ENCODE results near the gene LETM1. TPM values are rescaled to one million over a fixed set of nuclear protein-coding genes. Genes with fewer than 3 reads are reported as not detected.
A peak's percentile ranks its signal among the peaks of the same experiment; 100 is the strongest.

The LETM1 gene
- total RNA-seq, 1 donor from 2014 or later = 70.2 TPM

GRCh38 chr4:1779588-1780382 is 76.2 kb downstream of the LETM1 start:
- no peak for DNase-seq (ENCODE audit: low read depth in 2 of 2)

- no peak for DNase-seq (ENCODE audit: low read depth in 2 of 2)
These were observed 77.1 kb downstream of the LETM1 start for GRCh38 chr4:1778642-1779392.

DNA sequence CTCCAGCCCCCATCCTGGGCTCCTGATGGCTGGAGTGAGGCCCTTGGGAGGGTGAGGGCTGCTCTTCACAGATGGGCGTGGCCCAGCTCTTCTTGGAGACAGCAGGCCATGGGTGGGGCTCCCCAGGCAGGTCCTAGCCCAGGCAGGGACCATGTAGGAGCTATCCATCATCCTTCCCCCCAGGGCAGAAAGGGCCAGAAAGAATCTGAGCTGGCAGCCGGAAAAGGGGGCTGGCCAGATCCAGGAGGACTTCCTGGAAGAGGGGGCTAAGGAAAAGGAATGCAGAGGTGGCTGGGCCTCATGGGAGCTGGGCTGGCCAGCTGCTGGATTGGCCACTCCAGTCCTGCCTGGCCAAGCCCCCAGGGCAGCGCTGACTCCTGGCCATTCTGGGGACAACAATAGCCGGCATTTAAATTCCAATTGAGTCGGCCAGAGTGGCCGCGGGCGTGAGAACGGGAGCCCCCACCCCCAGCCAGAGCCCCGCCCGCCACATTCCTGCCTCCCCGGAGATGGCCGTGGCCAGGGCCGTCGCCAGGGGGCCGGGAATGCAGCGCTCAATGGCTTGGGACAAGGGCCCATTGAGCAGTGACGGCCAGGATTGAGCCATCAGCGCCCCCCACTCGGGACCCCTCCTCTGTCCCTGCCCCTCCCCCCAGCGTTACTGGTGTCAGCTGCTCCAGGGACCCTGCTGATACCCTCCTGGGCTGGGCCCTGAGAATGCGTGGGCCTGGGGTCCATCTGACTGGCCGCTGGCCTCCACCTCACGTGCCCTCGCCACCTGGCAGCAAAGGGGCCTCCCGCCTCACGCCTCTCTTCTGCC is 77.9 kb downstream of the LETM1 start:
- DNase-seq (ENCODE audit: low read depth in 2 of 2) = peak in 1 of 2 donors; percentile 64

- no peak for DNase-seq (ENCODE audit: low read depth in 2 of 2)
These were observed 79.3 kb downstream of the LETM1 start for GRCh38 chr4:1776521-1777161.

- no peak for DNase-seq (ENCODE audit: low read depth in 2 of 2)
These were observed 80.0 kb downstream of the LETM1 start for GRCh38 chr4:1775731-1776500.

DNA sequence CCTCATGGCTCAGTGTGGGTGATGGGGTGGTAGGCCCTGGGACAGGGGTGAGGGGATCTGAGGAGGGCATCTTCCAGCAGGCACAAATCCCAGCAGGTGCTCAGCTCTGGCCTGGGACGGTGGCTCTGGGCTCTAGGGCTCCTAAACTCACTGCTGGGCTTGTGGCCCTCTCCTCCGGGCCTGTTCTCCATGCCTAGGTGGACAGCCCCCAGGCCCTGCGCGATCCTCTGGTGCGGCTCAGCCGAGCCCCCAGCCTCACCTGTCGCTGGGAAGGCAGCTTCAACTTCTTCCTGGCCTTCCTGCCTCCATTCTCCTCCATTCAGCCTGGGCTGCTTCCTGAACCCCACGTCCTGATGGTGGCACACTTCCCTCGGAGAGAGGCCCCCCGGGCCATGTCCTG is 82.2 kb downstream of the LETM1 start:
- no peak for DNase-seq (ENCODE audit: low read depth in 2 of 2)

DNA sequence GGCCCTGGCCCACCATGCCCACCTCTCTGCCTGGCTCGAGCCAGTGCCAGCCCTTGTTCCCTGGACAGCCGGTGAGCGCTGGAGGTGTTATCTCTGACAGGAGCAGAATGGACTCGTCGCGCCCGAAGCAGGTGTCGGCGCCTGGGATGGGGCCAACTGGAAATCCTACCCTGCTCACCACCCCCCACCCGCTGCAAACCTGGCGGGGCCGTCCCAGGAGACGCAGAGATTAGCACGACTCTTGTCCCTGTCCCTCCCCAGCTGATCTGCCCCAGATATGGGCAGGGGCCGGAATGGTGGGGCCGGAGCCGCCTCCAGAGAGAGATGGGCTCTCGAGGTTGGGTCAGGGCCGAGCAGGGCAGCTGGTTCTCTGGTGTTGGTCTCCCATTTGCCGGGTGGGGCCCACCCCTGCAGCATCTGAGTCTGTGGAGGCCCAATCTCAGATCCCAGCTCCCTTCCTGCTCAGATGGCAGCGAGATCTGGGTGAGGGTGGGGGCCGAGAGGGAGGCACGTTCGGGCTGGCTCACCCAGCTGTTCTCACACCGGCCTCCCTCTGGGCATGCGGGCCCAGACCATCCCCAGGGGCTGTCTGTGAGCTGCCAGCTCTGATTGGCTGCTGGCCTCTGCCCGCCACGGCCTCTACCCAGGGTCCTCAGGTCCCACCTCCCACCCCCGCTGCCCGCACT is 83.0 kb downstream of the LETM1 start:
- DNase-seq (ENCODE audit: low read depth in 2 of 2) = no peak

DNA sequence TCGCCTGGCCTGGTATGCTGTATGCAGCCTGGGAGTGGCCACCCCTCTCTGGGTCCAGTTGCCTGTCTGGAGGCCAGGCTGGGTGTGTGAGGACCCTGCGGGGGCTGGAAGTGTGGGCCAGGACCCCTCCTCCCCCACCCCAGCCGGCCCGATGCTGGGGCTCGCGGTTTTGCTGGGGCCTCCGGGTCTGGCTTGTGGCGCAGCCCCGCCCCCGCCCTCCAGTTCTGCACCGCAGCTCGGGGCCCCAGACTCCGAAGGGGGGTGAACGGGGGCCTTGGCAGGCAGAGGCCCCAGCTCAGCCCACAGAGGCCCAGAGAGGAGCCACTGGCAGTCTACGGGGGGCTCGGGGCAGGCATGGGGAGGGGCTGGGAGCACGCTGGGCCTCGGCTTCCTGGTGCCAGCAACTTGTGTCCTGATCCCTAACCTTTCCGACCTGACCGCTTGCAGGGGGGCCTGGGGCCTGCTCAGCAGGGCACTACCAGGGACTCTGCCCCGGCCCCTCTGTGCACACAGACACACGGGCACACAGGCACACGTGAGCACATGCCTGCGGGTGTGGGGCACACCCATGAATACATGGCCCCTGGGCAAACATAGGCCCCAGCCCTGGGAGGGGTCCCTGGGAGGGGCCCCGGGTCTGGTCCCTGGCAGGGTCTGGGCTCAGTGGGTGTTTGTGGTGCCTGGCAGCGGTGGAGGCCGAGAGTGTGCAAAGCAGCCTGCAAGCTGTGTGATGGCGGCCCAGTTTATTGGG is 84.2 kb downstream of the LETM1 start:
- no peak for DNase-seq (ENCODE audit: low read depth in 2 of 2)

DNA sequence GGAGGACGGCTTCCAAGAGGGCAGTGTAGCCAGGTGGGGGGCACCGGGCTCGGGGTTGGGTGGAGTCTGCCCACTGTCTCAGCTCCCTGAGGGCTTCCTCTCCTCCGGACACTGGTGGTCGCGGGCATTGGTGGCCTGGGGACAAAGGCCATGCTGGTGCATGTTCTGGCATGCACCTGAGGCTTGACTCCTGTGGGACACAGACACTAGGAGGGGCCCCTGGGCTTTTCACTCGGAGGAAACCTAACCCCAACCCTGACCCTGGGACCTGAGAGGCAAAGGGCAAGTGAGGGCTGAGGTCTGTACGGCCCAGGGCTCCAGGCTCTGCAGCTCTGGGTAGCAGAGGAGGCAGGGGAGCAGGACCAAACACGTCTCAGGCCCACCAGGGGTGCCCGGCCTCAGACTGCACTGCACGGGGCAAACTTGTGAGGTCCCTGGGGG is 85.1 kb downstream of the LETM1 start:
- DNase-seq (ENCODE audit: low read depth in 2 of 2) = no peak

DNA sequence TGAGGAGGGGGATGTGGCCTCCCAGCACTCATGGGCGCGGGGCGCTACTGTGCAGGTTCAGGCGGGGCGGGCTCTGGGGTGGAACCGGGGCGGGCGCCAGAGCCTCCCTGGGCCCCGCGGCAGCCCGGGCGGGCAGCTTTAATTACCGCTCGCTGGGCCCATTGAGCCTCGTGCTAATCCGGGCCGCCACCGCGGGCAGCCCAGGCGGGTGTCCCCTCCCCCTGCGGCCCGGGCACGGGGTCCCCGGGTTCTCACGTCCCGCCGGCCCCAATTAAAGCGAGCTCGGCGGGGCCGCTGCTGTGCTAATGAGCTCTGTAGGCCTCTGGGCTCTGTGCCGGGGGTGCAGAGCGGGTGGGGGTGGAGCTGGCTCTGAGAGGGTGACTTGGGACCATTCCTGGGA is 85.7 kb downstream of the LETM1 start:
- DNase-seq (ENCODE audit: low read depth in 2 of 2) = no peak

- no peak for DNase-seq (ENCODE audit: low read depth in 2 of 2)
These were observed 86.3 kb downstream of the LETM1 start for GRCh38 chr4:1769692-1770091.

DNA sequence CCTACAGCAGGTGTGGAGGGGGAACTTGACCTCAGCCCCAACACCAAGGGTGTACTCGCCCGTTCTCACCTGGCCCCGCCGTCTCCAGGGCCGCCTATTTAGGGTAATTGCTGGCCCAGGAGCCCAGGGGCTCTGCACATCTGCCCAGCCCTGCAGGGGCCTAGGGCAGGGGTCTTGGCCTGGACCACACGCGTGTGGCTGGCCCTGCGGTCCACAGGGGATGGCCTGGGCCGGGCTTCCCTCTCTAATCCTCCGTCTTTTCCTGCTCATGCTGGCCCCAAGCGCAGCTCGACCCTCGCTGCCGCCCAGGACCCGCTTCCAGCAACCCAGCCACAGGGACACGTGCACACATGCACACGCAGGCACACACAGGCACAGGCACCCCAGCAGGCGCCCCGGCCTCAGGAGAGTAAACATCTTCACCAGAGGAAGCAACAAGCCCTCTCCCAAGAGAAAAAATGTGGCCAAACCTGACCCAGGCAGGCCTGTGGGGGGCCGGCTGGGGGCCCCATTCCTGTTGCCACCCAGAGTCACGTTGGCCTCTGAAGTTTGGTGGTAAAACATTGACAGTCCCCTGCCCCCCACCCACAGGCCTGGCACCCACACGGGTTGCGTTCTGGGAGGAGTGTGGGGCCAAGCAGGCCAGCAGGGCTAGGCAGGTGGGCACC is 87.5 kb downstream of the LETM1 start:
- no peak for DNase-seq (ENCODE audit: low read depth in 2 of 2)

DNA sequence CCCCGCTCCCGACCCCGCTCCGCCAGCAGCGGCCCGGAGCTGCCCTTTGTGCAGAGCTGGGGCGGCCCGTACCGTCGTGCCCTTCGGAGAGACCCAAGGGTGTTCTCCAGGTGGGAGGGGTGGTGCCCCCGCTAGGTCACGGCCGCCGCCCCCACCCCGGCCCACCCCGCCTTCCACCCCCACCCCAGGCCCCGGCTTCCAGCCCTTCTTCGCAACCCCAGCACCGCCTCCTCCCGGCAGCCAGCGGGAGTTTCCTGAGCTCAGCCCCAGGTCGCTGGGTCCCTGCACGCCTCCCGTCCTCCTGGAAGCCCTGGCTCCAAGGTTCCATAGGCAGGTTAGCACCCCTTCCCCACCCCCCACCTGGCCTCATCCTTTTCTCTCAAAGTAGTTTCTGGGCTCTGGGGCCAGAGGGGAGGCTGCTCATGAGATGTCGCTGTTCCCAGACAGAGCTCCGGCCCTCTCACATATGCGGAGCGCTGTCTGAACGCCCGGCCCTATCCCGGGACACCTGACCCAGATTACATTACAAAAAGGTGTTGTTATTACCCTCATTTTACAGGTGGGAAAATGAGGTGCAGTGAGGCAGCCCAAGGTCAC is 88.1 kb downstream of the LETM1 start:
- peak; percentile 46 to 65 for DNase-seq (ENCODE audit: low read depth in 2 of 2)

DNA sequence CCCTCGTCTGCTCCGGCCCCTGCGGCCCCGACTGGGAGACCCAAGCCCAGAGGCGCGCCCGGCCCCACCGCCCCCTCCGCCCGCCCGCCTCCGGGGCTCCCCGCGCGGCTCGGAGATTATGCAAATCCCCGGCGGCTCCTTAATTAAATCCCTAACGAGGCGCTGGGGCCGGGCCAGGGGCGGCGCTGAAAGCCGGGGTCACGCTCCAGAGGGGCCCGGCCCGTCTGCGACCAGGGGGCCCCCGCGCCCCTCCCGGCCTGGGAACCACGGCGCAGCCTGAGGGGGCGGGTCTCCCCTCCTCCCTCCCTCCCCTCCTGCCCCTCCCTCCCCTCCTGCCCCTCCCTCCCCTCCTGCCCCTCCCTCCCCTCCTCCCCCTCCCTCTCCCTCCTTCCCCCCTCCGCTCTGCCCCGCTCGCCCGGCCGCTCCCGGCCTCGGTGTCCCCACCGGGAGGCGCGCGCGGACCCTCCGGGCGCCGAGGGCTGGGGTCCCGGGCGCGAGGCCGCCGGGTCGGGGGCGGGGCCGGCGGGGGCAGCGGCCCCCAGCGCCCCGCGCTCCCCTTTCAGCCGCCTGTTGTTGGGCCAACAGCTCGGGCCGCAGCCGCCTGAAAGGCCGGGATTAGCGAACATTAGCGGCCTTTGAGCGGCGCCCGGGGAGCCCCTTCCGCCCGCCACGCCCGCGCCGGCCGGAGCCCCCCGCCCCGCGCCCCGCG is 88.7 kb downstream of the LETM1 start:
- peak in 1 of 2 donors; percentile 37 for DNase-seq (ENCODE audit: low read depth in 2 of 2)

GRCh38 chr4:1766106-1767060 is 89.6 kb downstream of the LETM1 start:
- no peak for DNase-seq (ENCODE audit: low read depth in 2 of 2)

DNA sequence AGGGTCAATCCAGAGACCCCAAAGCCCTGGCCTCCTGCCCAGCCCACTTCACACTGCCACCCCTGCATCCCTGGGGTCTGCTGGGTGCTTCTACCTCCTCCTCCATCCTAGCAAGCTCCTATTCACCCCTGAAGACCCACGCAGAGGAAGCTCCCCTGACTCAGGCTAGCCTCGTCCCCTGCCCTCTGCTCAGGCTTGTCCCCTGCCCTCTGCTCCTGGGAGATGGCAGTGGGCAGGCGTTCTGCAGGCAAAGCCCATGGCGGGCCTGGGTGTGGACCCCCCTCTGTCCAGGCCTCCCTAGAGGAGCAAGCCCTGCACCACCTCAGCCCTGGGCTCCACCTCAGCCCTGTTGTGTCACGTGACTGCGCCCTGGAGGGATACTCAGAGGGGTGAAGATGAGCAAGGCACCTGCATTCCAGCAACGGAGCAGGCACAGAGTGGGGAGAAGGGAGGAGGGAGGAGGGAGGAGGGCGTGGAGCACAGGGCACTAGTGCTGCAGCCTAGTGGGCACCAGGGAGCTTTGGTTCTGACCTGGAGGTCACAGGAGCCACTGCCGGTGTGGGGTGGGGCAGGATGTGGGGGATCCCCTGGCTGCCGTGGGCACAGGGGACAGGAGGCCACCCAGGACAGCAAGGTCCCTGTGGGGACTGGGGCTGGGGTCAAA is 90.4 kb downstream of the LETM1 start:
- DNase-seq (ENCODE audit: low read depth in 2 of 2) = no peak

Data from lung microvascular endothelial cell (primary cell).